Ovary (tissue), 3 donors: ENCODE measurements around the gene VSIG10L2.

ENCODE experiments used
- CTCF ChIP-seq, 3 donors: fragments of 450-650 bp in 2 of 3; fragments of 200-600 bp in 1 of 3; IDR thresholded peaks; one replicate each; pipeline versions ENCODE4 v1.5.1 to v1.8.0; 2016 to 2022; ENCODE audit warnings: antibody characterized with exemption in 3 of 3, mild to moderate bottlenecking in 1 of 3
- EP300 ChIP-seq: sonication (generic); formaldehyde crosslinking; IDR thresholded peaks from one replicate; pipeline ENCODE4 v1.6.1; 2017; ENCODE audit warnings: antibody characterized with exemption
- POLR2A ChIP-seq: fragments of 450-650 bp; IDR thresholded peaks from one replicate; pipeline ENCODE4 v1.6.1; 2017; ENCODE audit warnings: antibody characterized with exemption, mild to moderate bottlenecking, moderate library complexity
- donor health status: DM: no; HTN: no; CAD: no.

- TF ChIP-seq CTCF (IDR thresholded peaks at IDR 0.05) (no peak), POLR2A (peak; percentile 67), EP300 (no peak)
Observed at GRCh38 chr11:125902927-125903710, 42.7 kb upstream of the VSIG10L2 start, which contains the start of gene PUS3.
